ENCODE measurements around the gene SPACA4. TPM values are rescaled to one million over a fixed set of nuclear protein-coding genes. Genes with fewer than 3 reads are reported as not detected.
A peak's percentile ranks its signal among the peaks of the same experiment; 100 is the strongest.

The SPACA4 gene
- polyA plus RNA-seq, 3 donors, result not detected

GRCh38 chr19:48607359-48607755 lies 815 bp downstream of the SPACA4 start:
- Histone ChIP-seq H3K4me3 (replicated peaks in 1 of 3; ENCODE audit: low read depth in 2 of 3, low read length in 3 of 3) (no peak overlapping the region), H3K4me1 (ENCODE audit: control insufficient read depth in 1 of 2, insufficient read depth in 2 of 2, low read length in 2 of 2) (peaks cover 3 to 7% of the 10 kb centered on the region in 2 donors), H3K4me2 (replicated peaks; ENCODE audit: extremely low read depth, low read length, poor library complexity, severe bottlenecking) (no peak overlapping the region), H3K36me3 (replicated peaks in 1 of 2; ENCODE audit: control insufficient read depth in 1 of 2, insufficient read depth in 2 of 2, low read length in 2 of 2) (no peaks in the 10 kb centered on the region), H2AFZ (ENCODE audit: insufficient read depth, low read depth, low read length, poor library complexity, severe bottlenecking) (no peak overlapping the region), H3K9me3 (replicated peaks in 1 of 2; ENCODE audit: control insufficient read depth in 1 of 2, insufficient read depth in 1 of 2, low read length in 2 of 2) (no peaks in the 10 kb centered on the region), H3K9ac (ENCODE audit: insufficient read depth, low read length, poor library complexity, severe bottlenecking) (no peak overlapping the region), H3K27me3 (ENCODE audit: control insufficient read depth in 2 of 2, insufficient read depth in 2 of 2, low read length in 2 of 2) (no peaks in the 10 kb centered on the region), H3K79me2 (ENCODE audit: insufficient read depth, low read length) (no peaks in the 10 kb centered on the region), H4K20me1 (ENCODE audit: insufficient read depth, low read length) (no peaks in the 10 kb centered on the region), H3K27ac (ENCODE audit: low read depth in 1 of 2, low read length in 2 of 2) (no peak overlapping the region)
- H3K4me1 Mint-ChIP-seq, result peaks cover 5% of the 10 kb centered on the region
- no peak for TF ChIP-seq CTCF (IDR thresholded peaks at IDR 0.05)
- H3K27me3 Mint-ChIP-seq (ENCODE audit: low read depth in 3 of 3), result peaks cover 3 to 4% (median 3%) of the 10 kb centered on the region in 3 donors
- no peaks in the 10 kb centered on the region for H3K36me3 Mint-ChIP-seq
- WGBS (ENCODE audit: insufficient coverage), result 90% methylated on average over 5 of the region's 7 CpGs
- no peaks in the 10 kb centered on the region for H3K9me3 Mint-ChIP-seq
- no peak overlapping the region for H3K4me3 Mint-ChIP-seq
- intact Hi-C loops (cut with micrococcal nuclease), result no loop called here
- H3K27ac Mint-ChIP-seq, result no peak overlapping the region
- no peak for DNase-seq

GRCh38 chr19:48608798-48609263 lies 2.3 kb downstream of the SPACA4 start:
- WGBS (ENCODE audit: insufficient coverage), result no CpG with 5 or more reads among the region's 9 CpGs
- intact Hi-C loops (cut with micrococcal nuclease), result loop anchor here in 1 of 2 donors (2.0 kb wide), 1 partner anchor 120 kb away; no protein-coding TSS in a partner anchor
- DNase-seq, result peak; percentile 47 to 72 (median 55)
- TF ChIP-seq CTCF (IDR thresholded peaks at IDR 0.05), result peak; percentile 70
- Histone ChIP-seq H3K9ac (ENCODE audit: insufficient read depth, low read length, poor library complexity, severe bottlenecking) (peak overlapping the region; percentile 21), H3K27ac (ENCODE audit: low read depth in 1 of 2, low read length in 2 of 2) (no peak overlapping the region), H3K79me2 (ENCODE audit: insufficient read depth, low read length) (no peaks in the 10 kb centered on the region), H3K36me3 (replicated peaks in 1 of 2; ENCODE audit: control insufficient read depth in 1 of 2, insufficient read depth in 2 of 2, low read length in 2 of 2) (no peaks in the 10 kb centered on the region), H3K4me3 (replicated peaks in 1 of 3; ENCODE audit: low read depth in 2 of 3, low read length in 3 of 3) (peak overlapping the region in 1 of 3 experiments; percentile 48), H2AFZ (ENCODE audit: insufficient read depth, low read depth, low read length, poor library complexity, severe bottlenecking) (peak overlapping the region; percentile 70), H3K9me3 (replicated peaks in 1 of 2; ENCODE audit: control insufficient read depth in 1 of 2, insufficient read depth in 1 of 2, low read length in 2 of 2) (no peaks in the 10 kb centered on the region), H3K4me2 (replicated peaks; ENCODE audit: extremely low read depth, low read length, poor library complexity, severe bottlenecking) (peak overlapping the region; percentile 53), H4K20me1 (ENCODE audit: insufficient read depth, low read length) (no peaks in the 10 kb centered on the region), H3K4me1 (ENCODE audit: control insufficient read depth in 1 of 2, insufficient read depth in 2 of 2, low read length in 2 of 2) (peaks cover 3 to 7% of the 10 kb centered on the region in 2 donors), H3K27me3 (ENCODE audit: control insufficient read depth in 2 of 2, insufficient read depth in 2 of 2, low read length in 2 of 2) (no peaks in the 10 kb centered on the region)
- H3K4me3 Mint-ChIP-seq, result peak overlapping the region; percentile 65 to 83
- H3K9me3 Mint-ChIP-seq, result peaks cover 0 to under 1% (median 0%) of the 10 kb centered on the region in 7 donors
- peaks cover 0 to under 1% of the 10 kb centered on the region in 2 donors for H3K36me3 Mint-ChIP-seq
- H3K4me1 Mint-ChIP-seq, result peaks cover 5% of the 10 kb centered on the region
- H3K27ac Mint-ChIP-seq, result peak overlapping the region in 2 of 7 donors; percentile 30 to 52
- H3K27me3 Mint-ChIP-seq (ENCODE audit: low read depth in 3 of 3), result peaks cover 3 to 5% (median 4%) of the 10 kb centered on the region in 3 donors
